B cell (primary cell): ENCODE data around the gene ADAMTS2. TPM values are rescaled to one million over a fixed set of nuclear protein-coding genes. Genes with fewer than 3 reads are reported as not detected.
"Not testable (repeated sequence)": the region's sequence is repeated elsewhere in the genome, so short reads cannot be mapped to it uniquely, and the experiment has no call there.

ENCODE experiments used
- ATAC-seq: fragments of 200-7000 bp; cut with Tn5 transposase; one replicate; pipeline ENCODE4 v1.10.0; 2021; ENCODE audit warnings: low read depth, mild to moderate bottlenecking, moderate number of reproducible peaks, moderate library complexity
- CTCF ChIA-PET: fragments of 350-600 bp; sonication (Branson Sonifier 250); formaldehyde crosslinking; loops from one replicate; lab custom pipeline; 2021; ENCODE audit warnings: antibody characterized with exemption, inconsistent platforms; lab: Charles Lee
- POLR2A ChIA-PET: fragments of 350-600 bp; sonication (Branson Sonifier 250); formaldehyde crosslinking; loops from one replicate; lab custom pipeline; 2021; ENCODE audit warnings: antibody characterized with exemption; lab: Charles Lee
- DNase-seq: peaks from one replicate; pipeline ENCODE4 v3.0.0; 2013
- H2AFZ ChIP-seq: 2 replicates; pipeline ENCODE4 v1.6.1; 2012; ENCODE audit warnings: mild to moderate bottlenecking, low read depth, low read length; ENCODE audit not compliant: insufficient read depth, poor library complexity, severe bottlenecking
- H3K27ac ChIP-seq, 2 donors: 1 replicate in 1 of 2; 2 replicates in 1 of 2; pipeline ENCODE4 v1.5.1; 2012 to 2013; ENCODE audit warnings: low read length in 2 of 2, mild to moderate bottlenecking in 2 of 2, moderate library complexity in 1 of 2
- H3K27me3 ChIP-seq, 4 experiments: fragments of 200-600 bp in 1 of 4; sonication (generic) in 1 of 4; replicated peaks in 1 of 4; 1 replicate in 2 of 4; 2 replicates in 2 of 4; pipeline versions ENCODE4 v1.6.1 to v1.7.0; 2013 to 2016; ENCODE audit warnings: low read length in 3 of 4, mild to moderate bottlenecking in 2 of 4, mixed read lengths in 1 of 4, moderate library complexity in 1 of 4; ENCODE audit not compliant: insufficient read depth in 4 of 4, control insufficient read depth in 3 of 4; ENCODE audit errors: control extremely low read depth in 1 of 4
- H3K36me3 ChIP-seq, 2 experiments: replicated peaks in 1 of 2; 1 replicate in 1 of 2; 2 replicates in 1 of 2; pipeline versions ENCODE4 v1.6.1 to v1.7.1; 2013; ENCODE audit warnings: low read length in 1 of 2; ENCODE audit not compliant: insufficient read depth in 2 of 2, control insufficient read depth in 1 of 2; ENCODE audit errors: control extremely low read depth in 1 of 2, extremely low read depth in 1 of 2
- H3K4me1 ChIP-seq, 2 donors: fragments of 200-600 bp in 1 of 2; sonication (generic) in 1 of 2; 1 replicate in 1 of 2; 2 replicates in 1 of 2; pipeline versions ENCODE4 v1.5.1 to v1.6.1; 2013 to 2017; ENCODE audit warnings: low read length in 2 of 2; ENCODE audit not compliant: control insufficient read depth in 2 of 2, insufficient read depth in 2 of 2
- H3K4me2 ChIP-seq: replicated peaks from 2 replicates; pipeline ENCODE3; 2012; ENCODE audit warnings: mild to moderate bottlenecking, low read depth, low read length; ENCODE audit not compliant: poor library complexity, severe bottlenecking
- H3K4me3 ChIP-seq, 5 experiments: fragments of 200-600 bp in 1 of 5; sonication (generic) in 1 of 5; 1 replicate in 3 of 5; 2 replicates in 2 of 5; pipeline versions ENCODE4 v1.5.1 to v1.7.0; 2011 to 2016; ENCODE audit warnings: low read length in 4 of 5, mild to moderate bottlenecking in 4 of 5, low read depth in 2 of 5, control low read depth in 1 of 5, moderate library complexity in 1 of 5; ENCODE audit not compliant: insufficient read depth in 1 of 5; ENCODE audit errors: control extremely low read depth in 1 of 5, extremely low read depth in 1 of 5
- H3K79me2 ChIP-seq: fragments of 200-600 bp; sonication (generic); one replicate; pipeline ENCODE4 v1.6.0; 2016; ENCODE audit warnings: low read length; ENCODE audit not compliant: control insufficient read depth, insufficient read depth
- H3K9ac ChIP-seq: fragments of 200-600 bp; sonication (generic); 2 replicates; pipeline ENCODE4 v1.6.1; 2017; ENCODE audit warnings: mild to moderate bottlenecking, low read length, moderate library complexity
- H3K9me3 ChIP-seq, 3 donors: one replicate each; pipeline versions ENCODE4 v1.6.1 to v1.7.1; 2013; ENCODE audit warnings: low read length in 2 of 3; ENCODE audit not compliant: control insufficient read depth in 2 of 3, insufficient read depth in 1 of 3; ENCODE audit errors: control extremely low read depth in 1 of 3
- H4K20me1 ChIP-seq: 2 replicates; pipeline ENCODE4 v1.6.0; 2012; ENCODE audit warnings: mild to moderate bottlenecking, low read length; ENCODE audit not compliant: insufficient read depth, control insufficient read depth, poor library complexity, severe bottlenecking
- H3K27ac Mint-ChIP-seq: one replicate; pipeline ENCODE4 v1.8.0; 2021; ENCODE audit warnings: mixed read lengths
- H3K27me3 Mint-ChIP-seq: one replicate; pipeline ENCODE4 v1.8.0; 2021; ENCODE audit warnings: mixed read lengths
- H3K4me1 Mint-ChIP-seq: one replicate; pipeline ENCODE4 v1.8.0; 2021; ENCODE audit warnings: mixed read lengths
- H3K4me3 Mint-ChIP-seq: one replicate; pipeline ENCODE4 v1.8.0; 2021; ENCODE audit warnings: mixed read lengths
- H3K9me3 Mint-ChIP-seq: one replicate; pipeline ENCODE4 v1.8.0; 2022; ENCODE audit warnings: mixed read lengths; ENCODE audit not compliant: insufficient read depth
- CTCF ChIP-seq: fragments of 200-600 bp; IDR thresholded peaks from one replicate; pipeline ENCODE4 v1.8.0; 2022; ENCODE audit warnings: antibody characterized with exemption, mild to moderate bottlenecking
- EZH2 ChIP-seq: IDR thresholded peaks from 2 replicates; pipeline ENCODE4 v1.6.1; 2012; ENCODE audit warnings: borderline replicate concordance, low read depth, mild to moderate bottlenecking, moderate library complexity, low read length; ENCODE audit not compliant: insufficient read depth, poor library complexity, severe bottlenecking
- WGBS: methylation state at CpG from one replicate; pipeline ENCODE4 v1.1.5; 2013; ENCODE audit warnings: missing lambda C conversion rate; ENCODE audit not compliant: insufficient coverage; 5-methylcytosine and 5-hydroxymethylcytosine counted together
- intact Hi-C: fragments of 100-400 bp; cut with micrococcal nuclease; formaldehyde crosslinking; loops from one replicate; pipeline ENCODE4 v1.10.0; 2022
- polyA plus RNA-seq: library from polyadenylated mRNA; depleted of rRNA; stranded (reverse); fragments of >200 nt; gene quantifications from 2 replicates; pipeline ENCODE4 v1.2.3, GENCODE V29; 2012
- total RNA-seq, 2 donors: library from RNA; stranded (reverse); fragments of 120-200 nt in 1 of 2; gene quantifications; 1 replicate in 1 of 2; 2 replicates in 1 of 2; pipeline versions ENCODE4 v1.2.3 to v1.2.4, GENCODE V29; 2013 to 2022

The ADAMTS2 gene
- total and polyA plus RNA-seq, 2 donors (not counting 1 experiment from before 2014, with no cell fraction given): not detected

GRCh38 chr5:179284751-179285631, 60.3 kb downstream of the ADAMTS2 start:
- Histone ChIP-seq H3K9me3 (peaks cover 0 to 4% (median 0%) of the 10 kb centered on the region in 3 donors), H3K4me3 (no peak overlapping the region), H3K79me2 (no peaks in the 10 kb centered on the region), H3K4me1 (no peaks in the 10 kb centered on the region), H3K27me3 (no peaks in the 10 kb centered on the region), H3K4me2 (no peak overlapping the region), H4K20me1 (no peaks in the 10 kb centered on the region), H3K9ac (no peak overlapping the region), H3K36me3 (no peaks in the 10 kb centered on the region), H2AFZ (no peak overlapping the region), H3K27ac (no peak overlapping the region)
- Mint-ChIP-seq H3K4me1 (no peaks in the 10 kb centered on the region), H3K4me3 (no peak overlapping the region), H3K9me3 (peaks cover 6% of the 10 kb centered on the region), H3K27me3 (no peaks in the 10 kb centered on the region), H3K27ac (no peak overlapping the region)
- 86% methylated on average over 16 of the region's 23 CpGs for WGBS
- ChIA-PET CTCF (no interaction called here), POLR2A (no interaction called here)
- intact Hi-C loops: no loop called here
- ATAC-seq (no peak), DNase-seq (no peak)
- TF ChIP-seq CTCF (no peak), EZH2 (no peak)

GRCh38 chr5:179283908-179284307, 61.4 kb downstream of the ADAMTS2 start:
- H3K36me3 ChIP-seq, H3K9me3 Mint-ChIP-seq, intact Hi-C loops, H3K4me1 Mint-ChIP-seq, H2AFZ ChIP-seq, ATAC-seq, POLR2A ChIA-PET, H3K27ac ChIP-seq, H4K20me1 ChIP-seq, H3K9me3 ChIP-seq, H3K27me3 ChIP-seq, H3K4me3 Mint-ChIP-seq, H3K4me2 ChIP-seq, H3K4me1 ChIP-seq, H3K9ac ChIP-seq, DNase-seq, H3K27ac Mint-ChIP-seq, H3K27me3 Mint-ChIP-seq, H3K79me2 ChIP-seq, H3K4me3 ChIP-seq, CTCF ChIA-PET: not testable (repeated sequence)
- WGBS: 100% methylated on average over 7 of the region's 10 CpGs
